NCI-H510A (cell line): Measurements from ENCODE around the gene TMEM239.
A peak's percentile ranks its signal among the peaks of the same experiment; 100 is the strongest.
"Not testable (repeated sequence)": the region's sequence is repeated elsewhere in the genome, so short reads cannot be mapped to it uniquely, and the experiment has no call there.

ENCODE experiments used
- DNase-seq: peaks from one replicate; lab custom pipeline; 2025; lab: John Stamatoyannopoulos, UW

Gene TMEM239

DNA sequence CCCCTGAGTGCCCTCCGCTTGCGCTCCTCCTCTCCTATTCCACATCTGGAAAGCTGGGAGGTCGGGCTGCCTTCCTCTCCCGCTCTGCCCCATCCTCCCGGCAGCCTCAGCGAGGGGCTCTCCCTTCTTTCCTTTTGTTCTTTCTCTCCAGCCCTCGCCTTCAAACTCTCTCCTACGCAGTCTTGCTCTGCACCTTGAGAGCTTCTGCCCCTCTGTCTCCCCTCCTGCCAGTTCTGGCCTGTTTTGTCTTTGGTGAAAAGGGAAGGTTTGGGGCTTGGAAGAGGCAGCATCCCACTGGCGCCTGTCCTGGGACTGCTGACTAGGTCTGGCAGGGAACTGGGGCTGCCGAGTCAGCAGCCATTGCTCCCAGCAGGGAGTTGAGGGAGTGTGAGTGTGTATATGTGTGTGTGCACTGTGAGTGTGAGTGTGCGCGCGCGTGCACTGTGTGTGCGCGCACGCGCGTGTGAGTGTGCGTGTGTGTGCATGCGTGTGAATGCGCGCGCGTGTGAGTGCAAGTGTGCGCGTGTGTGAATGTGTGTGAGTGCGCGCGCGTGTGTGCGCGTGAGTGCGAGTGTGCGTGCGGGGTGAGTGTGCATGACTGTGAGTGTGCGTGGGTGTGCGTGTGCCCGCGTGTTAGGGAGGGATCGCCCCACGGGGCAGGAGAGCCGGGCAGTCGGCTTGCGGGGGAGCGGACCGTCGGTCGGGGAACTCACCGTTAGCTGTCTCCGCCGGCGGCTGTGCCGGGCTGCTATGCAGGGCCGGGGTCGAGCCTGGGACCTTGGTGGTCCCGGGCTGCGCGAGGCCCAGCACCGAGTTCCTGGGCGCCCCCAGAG is 16.3 kb upstream of the TMEM239 start:
- DNase-seq = no peak

DNA sequence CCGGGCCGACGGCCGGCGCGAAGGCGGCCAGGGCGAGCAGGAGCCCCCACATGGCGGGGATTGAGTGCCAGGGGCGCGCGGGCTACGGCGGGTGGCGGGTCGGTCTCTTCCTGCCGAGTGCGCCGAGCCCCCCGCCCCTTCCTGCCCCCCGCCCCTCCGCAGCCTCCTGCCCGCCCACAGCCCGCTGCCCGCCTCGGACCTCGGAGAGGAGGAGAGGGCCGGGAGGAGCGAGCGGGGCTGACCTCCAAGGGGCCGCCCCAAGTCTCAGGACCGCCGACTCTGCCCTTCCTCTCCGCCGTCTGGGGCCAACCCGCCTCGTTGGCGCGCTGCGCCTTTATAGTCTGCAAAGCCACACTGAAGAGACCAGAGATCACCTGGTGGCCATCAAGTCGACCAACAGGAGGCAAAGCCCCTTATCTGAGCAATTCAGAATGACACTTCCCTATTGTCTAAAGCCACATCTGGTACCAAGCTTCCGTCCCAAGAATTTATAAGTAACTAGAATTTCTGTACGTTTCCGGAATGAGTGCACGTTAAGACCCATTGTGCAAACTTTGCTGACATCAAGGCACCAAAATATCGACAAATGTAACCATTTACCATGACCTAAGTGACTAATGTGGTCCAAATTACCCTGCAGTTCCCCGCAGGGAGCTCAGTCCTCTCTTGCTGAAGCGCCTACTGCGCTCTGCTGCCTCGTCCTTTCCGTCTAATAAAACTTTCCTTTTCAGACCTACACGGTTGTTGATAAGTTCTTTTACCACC is 15.5 kb upstream of the TMEM239 start, which contains the start of gene CPXM1:
TSS of gene CPXM1 (minus strand) at position 107 of the 765 bp plus-strand sequence. CDS start at position 52, 55 bp downstream.
- DNase-seq = peak; percentile 43

DNA sequence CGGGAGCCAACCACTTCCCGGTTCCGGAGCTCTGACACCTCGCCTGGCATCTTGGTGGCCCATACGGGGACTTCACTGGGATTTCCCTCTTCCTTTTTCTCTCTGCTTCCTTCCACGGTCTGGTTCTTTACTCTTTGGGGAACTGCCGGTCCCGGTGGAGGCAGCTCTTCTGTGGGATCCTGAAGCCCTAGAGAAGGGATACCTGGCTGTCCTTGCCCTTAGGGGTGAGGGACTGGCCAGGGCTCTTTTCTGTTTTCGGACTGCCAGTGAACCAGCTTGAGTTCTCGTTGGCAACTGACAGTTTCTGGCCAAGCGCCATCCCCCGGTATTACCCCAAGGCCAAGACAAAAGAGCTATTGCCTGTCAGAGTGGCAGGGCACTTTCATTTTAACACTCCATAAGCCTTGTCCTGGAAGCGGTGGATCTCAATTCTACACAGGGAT is 14.9 kb upstream of the TMEM239 start:
- no peak for DNase-seq

DNA sequence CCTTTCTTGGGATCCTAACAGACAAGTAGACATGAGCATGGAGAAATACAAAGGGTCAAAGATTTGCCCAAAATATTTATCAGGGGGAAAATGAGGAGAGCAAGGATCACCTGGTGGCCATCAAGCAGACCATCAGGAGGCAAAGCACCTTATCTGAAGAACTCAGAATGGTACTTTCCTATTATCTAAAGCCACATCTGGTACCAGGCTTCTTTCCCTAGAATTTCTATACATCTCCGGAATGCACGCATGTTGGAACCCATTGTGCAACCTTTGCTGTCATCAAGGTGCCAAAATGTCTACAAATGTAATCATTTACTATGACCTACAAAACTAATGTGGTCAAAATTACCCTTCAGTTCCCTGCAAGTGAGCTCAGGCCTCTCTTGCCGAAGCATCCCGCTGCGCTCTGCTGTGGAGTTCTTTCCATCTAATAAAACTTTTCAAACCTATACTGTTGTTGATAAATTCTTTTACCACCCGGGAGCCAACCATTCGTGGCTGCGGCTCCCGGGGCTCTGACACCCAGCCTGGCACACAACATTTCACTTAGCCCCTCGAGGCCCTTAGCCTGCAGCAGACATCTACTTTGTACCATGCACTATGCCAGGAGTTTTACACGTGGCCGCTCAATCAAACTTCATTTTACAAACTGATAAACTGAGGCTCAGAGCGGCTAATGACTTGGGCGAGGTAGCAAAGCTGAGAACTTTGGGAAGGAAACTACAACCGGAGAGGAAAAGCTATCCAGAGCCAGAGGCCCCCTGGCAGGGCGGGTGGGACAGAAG is 11.9 kb upstream of the TMEM239 start:
- no peak for DNase-seq

DNA sequence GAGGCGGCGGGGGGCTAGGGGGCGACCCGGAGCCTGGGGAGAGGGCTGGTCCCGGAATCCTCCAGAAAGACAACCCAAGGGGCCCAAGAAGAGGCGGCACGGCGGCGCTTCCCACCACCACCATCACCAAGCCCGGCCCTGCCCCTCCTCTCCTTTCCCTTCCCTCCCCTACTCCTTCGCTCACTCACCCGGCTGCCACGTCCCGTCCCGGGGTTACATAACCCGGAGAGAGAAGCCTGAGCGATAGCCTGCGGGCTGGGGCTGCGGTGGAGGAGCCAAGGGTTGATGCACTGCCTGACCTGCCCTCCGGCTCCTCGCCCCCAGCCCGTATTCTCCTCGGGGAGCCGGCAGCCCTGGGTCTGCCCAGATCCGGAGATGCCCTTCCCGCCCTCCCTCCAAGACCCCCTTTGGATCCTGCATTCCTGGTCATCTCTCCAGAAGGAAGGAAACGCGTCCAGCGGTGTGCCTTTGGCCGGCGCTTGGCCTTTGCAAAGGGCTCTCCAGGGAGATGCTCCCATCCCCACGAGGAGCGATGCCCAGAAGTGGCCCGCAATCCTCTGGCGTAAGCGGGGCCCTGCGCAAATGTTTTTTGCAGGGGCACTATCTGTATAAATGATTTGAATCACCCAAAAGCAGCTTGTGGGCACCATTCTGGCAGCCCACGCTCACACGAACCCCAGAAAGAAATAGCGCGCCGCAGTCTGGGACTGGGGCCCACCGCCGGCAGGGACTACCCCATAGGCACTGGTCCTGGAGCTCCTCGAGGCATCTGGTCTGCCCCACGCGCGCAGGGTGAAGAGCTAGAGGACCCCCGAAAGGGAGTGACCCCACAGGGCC is 11.1 kb upstream of the TMEM239 start:
- DNase-seq = no peak

DNA sequence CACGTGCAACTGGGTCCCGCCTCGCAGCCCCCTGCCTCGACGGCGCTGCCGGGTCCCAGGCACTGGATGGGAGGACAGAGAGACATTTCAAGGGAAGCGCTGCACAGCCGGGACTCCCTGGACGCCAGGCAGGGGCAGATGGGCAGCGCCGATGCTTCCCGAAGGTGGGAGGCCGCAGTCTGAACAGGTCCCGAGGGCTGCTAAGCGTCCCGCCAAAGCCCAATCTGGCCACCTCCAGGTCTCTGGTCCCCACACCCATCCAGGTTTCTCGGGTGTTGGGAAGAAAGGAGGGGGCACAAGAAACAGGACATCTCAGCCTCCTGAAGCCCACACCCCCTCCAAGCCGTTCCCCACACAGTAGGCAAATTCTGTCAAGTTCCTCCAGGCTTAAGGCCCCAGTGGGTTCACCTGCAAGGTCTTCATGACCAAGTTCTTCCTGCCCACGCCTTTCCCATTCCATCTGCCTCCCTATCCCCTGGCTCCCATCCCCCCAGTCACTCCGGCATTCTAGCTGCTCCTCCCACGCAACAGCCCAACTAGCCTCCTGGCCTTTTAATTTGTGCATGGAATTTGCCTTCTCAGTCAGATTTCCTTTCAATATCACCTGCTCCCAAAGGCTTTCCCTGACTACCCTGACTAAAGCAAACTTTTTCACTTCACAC is 10.3 kb upstream of the TMEM239 start:
- DNase-seq = no peak

DNA sequence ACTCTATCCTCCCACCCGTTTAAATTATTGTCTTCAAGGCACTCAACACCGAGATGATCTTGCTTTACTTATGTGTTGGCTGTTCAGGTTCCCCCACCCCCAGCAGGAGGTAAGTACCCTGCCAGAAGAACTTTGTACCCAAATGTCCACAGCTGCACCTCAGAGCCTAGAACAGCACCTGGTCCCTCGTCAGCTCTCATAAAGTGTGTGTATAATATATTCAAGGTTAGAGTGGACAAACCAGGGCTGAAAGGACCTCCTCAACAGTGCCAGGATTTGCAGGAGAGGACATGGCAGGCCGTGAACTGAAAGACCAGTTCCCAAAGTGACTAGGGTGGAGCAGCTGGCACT is 9.8 kb upstream of the TMEM239 start:
- DNase-seq = no peak

DNA sequence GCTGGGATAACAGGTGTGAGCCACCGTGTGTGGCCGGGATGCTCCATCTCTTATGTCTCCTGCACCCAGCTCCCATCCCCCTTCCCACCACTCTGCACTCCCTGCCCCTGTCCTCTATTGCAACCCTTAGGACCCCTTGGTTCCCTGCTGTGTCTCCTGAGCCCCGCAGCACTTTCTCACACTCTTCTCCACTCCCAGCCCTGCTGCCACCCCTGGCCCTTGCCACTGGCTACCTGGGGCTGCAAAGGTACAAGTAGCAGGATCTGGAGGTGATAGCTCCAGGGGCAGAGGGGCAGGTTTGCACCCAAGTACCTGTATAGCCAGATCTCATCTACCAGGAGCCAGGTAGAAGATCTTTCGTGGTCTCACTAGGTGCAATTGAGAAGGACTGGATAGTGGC is 9.1 kb upstream of the TMEM239 start:
- no peak for DNase-seq

DNA sequence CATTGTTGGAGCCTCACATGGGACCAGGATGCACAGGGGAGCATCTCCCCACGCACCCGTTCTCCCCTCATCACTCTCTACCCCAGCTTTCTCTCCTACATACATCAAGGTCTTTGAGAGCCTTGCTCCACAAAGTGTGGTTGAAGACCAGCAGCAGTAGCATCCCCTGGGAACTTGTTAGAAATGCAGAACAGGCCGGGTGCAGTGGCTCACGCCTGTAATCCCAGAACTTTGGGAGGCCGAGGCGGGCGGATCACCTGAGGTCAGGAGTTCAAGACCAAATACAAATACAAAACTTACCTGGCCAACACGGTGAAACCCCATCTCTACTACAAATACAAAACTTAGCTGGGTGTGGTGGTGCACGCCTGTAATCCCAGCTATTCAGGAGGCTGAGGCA is 8.2 kb upstream of the TMEM239 start:
- not testable (repeated sequence) for DNase-seq

DNA sequence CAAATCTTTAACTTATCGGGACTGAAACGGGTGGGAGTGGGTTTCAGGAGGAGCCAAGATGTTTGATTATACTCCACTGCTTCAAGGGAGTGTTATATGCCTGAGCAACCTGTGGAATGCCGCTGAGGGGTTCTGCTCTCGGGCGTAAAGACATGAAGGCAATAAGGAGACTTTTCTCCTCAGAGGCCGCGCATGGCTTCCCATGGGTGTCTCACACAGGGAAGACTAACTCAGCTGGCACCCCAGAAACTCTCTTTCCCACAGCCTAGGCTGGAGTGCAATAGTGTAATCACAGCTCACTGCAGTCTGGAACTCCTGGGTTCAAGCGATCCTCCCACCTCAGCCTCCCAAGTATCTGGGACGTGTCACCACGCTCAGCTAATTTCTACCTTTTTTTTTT is 6.5 kb upstream of the TMEM239 start:
- DNase-seq = no peak

DNA sequence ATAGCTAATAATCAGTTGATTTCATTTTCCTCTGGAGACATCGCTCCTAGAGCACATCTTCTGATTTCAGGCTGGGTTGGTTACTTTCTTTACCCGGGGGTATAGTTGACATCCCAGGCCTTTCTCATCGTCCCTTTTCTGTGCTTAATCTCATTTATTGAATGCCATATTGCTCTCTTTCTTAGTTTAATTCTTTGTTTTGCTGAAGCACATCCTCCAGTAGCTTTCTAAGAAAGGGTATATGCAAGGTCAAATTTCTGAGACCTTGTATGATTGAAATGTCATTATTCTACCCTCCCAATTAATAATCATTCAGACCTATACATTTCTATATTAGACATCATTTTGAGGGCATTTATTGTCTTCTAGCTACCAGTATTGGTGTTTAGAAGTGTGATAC is 4.0 kb upstream of the TMEM239 start:
- no peak for DNase-seq

DNA sequence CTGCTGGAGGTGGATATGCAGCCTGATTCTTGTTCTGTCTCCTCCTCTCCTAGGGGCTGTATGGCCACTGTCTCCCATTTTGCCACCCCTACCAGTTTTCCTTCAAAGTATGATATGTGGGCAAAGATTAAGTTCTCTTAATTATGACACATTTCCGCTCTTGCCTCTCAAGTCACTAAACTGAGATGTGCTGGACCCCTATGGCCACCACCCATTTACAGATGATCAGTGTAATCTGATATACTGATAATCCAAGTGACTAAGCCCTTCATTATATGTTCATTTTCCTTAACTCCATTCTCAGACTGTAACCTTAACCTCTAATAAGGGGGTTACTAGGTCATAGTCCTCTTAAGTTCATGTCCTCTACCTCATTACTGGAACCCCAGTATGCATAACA is 2.1 kb upstream of the TMEM239 start:
- no peak for DNase-seq

DNA sequence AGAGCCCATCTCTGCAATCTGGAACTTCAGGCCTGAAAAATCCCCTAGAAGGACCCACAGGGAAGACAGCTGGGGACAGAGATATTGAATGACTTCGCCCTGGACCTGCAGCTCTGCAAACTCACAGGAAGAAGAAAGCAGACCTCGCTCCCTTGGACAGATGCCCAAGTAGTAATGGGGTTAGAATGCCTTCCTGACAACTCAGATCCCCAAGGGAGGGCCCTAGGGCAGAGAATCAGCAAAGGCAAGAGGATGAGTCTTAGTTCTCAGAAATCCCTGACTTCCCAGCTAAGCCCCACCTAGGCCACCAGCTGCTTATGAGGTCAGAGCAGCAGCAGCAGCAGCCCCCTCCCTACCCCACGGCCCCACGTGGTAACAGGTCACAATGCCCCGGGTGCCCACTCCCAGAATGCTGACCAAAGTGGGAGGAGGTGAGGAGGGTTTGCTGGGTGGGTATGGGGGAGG is 1.5 kb upstream of the TMEM239 start, which contains the start of gene C20orf141:
TSS of gene C20orf141 (plus strand) at position 401 of the 465 bp plus-strand sequence. CDS start 198 bp downstream, outside the sequence.
- DNase-seq = no peak

DNA sequence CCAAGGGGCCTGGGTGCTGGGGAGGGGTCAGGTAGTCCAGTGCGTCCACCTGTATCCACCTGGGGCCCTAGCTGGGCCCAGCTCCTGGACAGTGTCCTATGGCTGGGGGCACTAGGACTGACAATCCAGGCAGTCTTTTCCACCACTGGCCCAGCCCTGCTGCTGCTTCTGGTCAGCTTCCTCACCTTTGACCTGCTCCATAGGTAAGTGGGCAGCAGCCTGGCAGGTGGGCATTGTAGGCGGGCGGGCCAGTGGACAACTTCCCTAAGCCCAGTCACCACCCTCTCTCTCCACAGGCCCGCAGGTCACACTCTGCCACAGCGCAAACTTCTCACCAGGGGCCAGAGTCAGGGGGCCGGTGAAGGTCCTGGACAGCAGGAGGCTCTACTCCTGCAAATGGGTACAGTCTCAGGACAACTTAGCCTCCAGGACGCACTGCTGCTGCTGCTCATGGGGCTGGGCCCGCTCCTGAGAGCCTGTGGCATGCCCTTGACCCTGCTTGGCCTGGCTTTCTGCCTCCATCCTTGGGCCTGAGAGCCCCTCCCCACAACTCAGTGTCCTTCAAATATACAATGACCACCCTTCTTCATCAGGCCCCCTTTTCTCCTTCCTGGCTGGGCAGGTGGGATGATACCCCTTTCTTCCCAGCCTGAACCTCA is 793 bp upstream of the TMEM239 start:
- no peak for DNase-seq

DNA sequence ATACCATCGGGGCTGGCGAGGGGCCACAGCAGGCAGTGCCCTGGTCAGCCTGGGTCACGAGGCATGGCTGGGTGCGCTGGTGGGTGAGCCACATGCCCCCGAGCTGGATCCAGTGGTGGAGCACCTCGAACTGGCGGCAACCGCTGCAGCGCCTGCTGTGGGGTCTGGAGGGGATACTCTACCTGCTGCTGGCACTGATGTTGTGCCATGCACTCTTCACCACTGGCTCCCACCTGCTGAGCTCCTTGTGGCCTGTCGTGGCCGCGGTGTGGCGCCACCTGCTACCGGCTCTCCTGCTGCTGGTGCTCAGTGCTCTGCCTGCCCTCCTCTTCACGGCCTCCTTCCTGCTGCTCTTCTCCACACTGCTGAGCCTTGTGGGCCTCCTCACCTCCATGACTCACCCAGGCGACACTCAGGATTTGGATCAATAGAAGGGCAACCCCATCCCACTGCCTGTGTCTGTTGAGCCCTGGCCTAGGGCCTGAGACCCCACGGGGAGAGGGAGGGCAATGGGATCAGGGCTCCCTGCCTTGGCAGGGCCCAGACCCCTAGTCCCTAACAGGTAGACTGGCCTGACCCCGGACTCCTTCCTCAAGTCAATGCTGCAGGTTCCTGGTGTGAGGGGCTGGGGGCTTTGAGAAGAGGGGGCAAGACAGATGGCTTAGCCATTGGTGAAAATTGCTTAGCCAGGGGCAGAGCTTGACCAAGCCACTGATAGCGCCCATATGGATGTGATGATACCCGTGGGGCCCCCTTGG is 598 bp downstream of the TMEM239 start:
- no peak for DNase-seq

DNA sequence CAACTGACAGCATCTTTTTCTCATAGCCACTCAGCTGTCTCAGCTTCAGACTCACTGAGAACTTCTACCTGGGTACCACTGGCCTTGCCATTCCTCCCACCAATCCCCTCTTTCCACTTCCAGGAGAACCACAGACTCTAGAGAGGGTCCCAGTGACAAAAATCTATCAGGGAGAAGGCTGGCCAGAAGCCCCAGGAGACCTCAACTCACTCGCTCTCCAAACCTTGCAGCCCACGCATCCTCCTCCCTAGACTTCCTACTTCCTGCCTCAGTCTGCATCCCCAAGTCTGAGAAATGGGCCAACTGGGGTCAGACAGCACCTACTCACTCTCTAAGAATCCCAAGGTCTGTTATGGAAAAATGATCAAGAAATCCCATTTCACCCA is 1.2 kb downstream of the TMEM239 start:
- DNase-seq = no peak

DNA sequence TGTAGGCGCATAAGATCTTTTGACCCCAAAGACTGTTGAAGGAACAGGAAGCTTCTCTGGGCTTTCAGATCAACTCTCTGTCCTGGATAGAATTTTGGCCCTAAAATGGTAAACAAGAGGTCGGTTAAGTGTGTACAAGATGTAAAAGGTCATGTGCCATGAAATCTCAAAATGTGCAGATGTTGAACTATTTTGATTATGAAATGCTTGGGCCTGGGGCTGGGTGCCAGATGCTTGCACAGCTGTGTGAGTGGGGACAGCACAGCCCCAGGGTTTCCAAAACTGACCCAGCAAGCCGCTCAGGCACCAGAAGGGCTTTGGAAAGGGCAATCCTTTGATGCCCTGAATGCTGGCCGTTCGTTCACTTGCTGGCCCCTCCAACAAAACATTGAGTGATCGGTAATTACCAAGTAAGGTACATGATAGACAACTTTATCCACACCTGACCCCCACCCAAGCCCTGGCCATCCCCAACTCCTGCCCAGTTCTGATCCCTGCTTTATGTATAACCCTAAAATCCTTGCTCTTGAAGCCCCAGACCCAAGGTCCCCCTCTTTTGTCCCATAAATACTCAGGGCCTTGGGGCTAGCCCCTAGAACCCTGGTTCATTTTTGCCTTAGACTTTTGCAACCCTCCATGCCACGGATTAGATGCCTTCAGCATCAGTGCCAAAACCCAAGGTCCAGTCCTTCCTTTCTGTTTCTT is 1.9 kb downstream of the TMEM239 start:
- no peak for DNase-seq

DNA sequence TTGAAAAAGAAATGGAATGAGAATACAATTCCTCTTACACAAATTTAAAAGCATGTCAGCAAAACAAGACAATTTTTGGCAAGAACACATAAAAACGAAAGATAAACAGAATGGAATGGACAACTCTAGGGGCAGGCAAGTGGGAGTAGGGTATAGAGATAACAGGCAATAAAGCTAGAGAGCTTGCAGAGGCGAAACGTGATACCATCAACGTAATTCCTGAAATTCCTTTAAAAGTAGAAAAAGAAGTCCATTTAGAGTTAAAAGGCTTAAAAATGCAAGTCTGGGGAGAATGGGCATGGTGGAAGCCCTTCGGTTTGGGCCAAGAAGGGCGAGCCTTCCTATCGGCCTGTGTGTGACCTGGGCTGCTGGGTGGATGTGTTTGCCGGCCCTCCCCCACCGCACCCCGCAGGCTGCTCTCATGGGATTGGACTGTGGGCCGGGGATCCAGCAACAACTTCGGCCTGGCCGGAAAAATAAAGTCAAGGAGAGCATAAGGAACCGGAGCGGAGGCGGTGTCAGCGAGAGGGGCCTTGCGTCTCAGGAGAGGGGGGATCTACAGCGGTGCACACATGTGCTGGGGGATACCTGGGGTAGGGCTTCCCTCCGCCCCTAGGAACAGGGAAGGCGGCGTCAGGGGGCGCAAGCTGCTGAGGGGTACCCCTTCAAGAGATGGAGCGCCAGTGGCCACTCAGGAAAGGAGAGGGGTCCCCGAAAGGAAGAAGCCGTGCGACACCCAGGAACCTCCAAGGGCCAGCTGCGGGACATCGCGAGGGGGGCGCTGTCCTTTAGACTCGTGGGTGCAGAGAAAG is 4.1 kb downstream of the TMEM239 start:
- DNase-seq = no peak
